GM10266 (cell line): Measurements from ENCODE around the gene ACAA2.
"Not testable (repeated sequence)": the region's sequence is repeated elsewhere in the genome, so short reads cannot be mapped to it uniquely, and the experiment has no call there.

ENCODE experiments used
- DNase-seq: peaks from one replicate; pipeline ENCODE4 v3.0.0; 2012; ENCODE audit errors: extremely low spot score
- CTCF ChIP-seq: IDR thresholded peaks from 2 replicates; pipeline ENCODE4 v1.5.1; 2012; ENCODE audit warnings: mild to moderate bottlenecking, low read depth; ENCODE audit not compliant: control insufficient read depth, insufficient read depth; ENCODE audit errors: missing control alignments

The ACAA2 gene

GRCh38 chr18:49837889-49838288 lies 24.6 kb upstream of the ACAA2 start:
- no peak for DNase-seq
- TF ChIP-seq CTCF: no peak

- not testable (repeated sequence) for DNase-seq
Observed at GRCh38 chr18:49837316-49837835, 24.0 kb upstream of the ACAA2 start.

GRCh38 chr18:49835405-49835804 lies 22.1 kb upstream of the ACAA2 start:
- no peak for TF ChIP-seq CTCF

GRCh38 chr18:49834258-49834657 lies 20.9 kb upstream of the ACAA2 start:
- TF ChIP-seq CTCF: no peak
- no peak for DNase-seq

More at GRCh38 chr18:49835405-49835804, 22.1 kb upstream of the ACAA2 start:
- DNase-seq: no peak

- DNase-seq: no peak
- no peak for TF ChIP-seq CTCF
Observed at GRCh38 chr18:49833814-49834213, 20.5 kb upstream of the ACAA2 start.

DNA sequence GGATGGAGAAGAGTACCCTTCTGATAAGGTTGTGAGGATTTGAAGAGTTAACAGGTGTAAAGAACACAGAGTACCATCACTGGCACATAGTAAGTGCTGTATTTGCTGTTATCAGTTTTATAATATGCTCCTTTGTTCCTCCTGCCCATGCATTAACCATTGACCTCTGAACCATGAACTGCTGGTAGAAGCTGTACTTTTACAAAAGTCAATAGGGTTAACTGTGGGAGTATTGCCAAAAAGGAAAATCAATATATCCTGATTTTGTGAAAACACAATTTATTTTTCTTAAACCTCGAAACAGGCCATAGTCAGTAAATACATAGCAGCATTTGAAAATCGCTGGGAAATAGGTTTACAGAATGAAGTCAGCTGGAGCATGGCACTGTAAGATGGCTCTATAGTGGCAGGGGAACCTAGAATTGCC lies 18.9 kb upstream of the ACAA2 start:
- no peak for TF ChIP-seq CTCF

GRCh38 chr18:49827996-49828395 lies 14.7 kb upstream of the ACAA2 start:
- TF ChIP-seq CTCF: no peak
- DNase-seq: no peak

More for the DNA sequence above, 18.9 kb upstream of the ACAA2 start:
- no peak for DNase-seq
